GM19023 (cell line): ENCODE data around the gene NCKAP5L.
A peak's percentile ranks its signal among the peaks of the same experiment; 100 is the strongest.
"Not testable (repeated sequence)": the region's sequence is repeated elsewhere in the genome, so short reads cannot be mapped to it uniquely, and the experiment has no call there.

Experiments used
- ATAC-seq: cut with Tn5 transposase; IDR thresholded peaks from one replicate; pipeline ENCODE4 v1.9.1; 2021; ENCODE audit warnings: mild to moderate bottlenecking, moderate library complexity; ENCODE audit not compliant: unreplicated experiment

NCKAP5L gene

DNA sequence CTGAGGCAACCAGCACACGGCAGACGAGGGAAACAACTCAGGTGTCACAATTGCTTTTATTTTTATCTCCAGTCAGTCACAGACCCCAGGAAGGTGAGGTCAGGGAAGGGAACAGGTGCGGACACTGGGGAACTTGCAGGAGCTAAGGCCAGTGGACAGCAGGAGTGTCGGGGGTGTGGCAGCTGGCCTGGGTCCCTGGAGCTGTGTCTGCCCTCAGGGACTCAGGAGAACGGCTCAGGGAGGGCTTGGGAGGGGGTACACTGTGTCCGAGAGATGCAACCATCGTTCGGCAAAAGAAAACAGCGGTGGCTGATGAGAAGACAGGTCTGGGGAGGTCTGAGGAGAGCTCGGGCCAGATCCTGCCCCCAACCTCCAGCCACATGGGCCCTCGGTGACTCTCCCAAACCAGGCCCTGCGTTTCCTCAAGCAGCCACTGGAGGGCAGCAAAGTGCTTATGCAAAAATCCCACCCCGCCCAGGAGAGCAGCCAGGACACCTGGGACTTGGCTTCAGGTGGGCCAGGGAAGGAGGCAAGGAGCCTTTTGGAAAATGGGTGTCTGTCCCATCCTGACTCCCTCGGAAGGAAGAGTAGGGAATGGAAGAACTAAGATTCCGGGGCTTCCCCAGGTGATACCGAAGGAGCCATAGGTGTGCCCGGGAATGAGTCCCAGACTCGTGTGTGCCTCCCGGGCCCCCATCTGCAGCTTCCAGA lies 38.8 kb upstream of the NCKAP5L start:
- ATAC-seq: no peak

DNA sequence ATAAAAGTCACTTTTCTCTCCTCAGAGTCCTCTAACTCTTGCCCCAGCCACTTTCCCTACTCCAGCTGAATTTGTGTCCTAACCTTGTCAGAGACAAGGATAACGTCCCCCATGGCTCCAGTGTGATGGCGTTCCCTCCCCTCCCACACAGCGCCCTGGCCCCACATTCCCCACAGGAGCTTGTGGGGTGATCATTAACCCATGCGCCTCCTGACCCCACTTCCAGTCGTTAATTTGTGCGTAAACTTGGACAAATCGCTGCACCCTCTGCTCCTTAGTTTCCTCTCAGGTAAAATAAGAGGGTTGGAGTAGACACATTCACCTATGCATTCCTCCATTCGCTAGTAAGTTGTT lies 37.5 kb upstream of the NCKAP5L start:
- no peak for ATAC-seq

- no peak for ATAC-seq
Measured at GRCh38 chr12:49865109-49865781, 37.0 kb upstream of the NCKAP5L start.

DNA sequence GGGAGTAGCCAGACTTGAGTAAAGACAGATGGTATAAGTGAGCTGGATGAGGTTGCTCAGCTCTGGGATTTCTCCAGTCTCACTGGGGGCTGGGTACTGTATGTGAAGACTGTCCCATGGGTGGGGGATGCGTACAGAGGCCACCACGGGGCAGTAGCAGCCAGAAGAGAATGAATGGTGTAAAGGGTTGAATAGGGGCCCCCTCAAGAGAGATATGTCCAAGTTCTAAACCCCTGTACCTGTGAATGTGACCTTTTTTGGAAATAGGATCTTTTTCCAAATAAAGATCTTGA lies 36.5 kb upstream of the NCKAP5L start:
- no peak for ATAC-seq

- no peak for ATAC-seq
Measured at GRCh38 chr12:49863946-49864797, 36.0 kb upstream of the NCKAP5L start.

DNA sequence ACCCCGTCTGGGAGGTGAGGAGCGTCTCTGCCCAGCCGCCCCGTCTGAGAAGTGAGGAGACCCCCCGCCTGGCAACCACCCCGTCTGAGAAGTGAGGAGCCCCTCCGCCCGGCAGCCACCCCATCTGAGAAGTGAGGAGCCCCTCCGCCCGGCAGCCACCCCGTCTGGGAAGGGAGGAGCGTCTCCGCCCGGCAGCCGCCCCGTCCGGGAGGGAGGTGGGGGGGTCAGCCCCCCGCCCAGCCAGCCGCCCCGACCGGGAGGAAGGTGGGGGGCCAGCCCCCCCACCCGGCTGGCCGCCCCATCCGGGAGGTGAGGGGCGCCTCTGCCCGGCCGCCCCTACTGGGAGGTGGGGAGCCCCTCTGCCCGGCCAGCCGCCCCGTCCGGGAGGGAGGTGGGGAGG lies 32.7 kb upstream of the NCKAP5L start:
- ATAC-seq: not testable (repeated sequence)

DNA sequence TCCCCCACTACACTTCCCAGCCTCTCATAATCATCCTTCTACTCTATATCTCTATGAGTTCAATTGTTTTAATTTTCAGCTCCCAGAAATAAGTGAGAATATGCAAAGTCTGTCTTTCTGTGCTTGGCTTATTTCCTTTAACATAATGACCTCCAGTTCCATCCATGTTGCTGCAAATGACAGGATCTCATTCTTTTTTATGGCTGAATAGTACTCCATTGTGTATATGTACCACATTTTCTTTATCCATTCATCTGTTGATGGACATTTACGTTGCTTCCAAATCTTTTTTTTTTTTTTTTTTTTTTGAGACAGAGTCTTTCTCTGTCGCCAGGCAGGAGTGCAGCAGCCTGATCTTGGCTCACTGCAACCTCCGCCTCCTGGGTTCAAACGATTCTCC lies 27.7 kb upstream of the NCKAP5L start:
- not testable (repeated sequence) for ATAC-seq

DNA sequence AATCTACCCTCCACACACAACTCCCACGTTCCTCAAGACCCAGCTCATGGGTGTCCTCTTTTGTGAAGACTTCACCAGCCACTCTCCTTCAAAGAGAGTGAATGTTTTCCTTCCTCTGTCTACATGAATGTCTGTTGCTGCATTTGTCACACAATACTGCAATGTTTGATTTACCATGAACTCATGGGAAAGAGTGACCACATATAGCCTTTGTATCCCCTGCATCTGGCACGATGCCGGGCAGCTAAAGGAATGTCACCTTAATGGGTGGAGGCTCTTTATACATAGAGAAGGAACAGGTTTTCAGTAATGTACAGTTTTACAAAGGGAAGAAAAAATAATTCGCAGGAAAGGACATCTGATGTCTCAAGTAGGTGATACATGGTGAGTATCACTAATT lies 26.8 kb upstream of the NCKAP5L start:
- no peak for ATAC-seq

- ATAC-seq: no peak
Measured at GRCh38 chr12:49853671-49854070, 25.5 kb upstream of the NCKAP5L start.

DNA sequence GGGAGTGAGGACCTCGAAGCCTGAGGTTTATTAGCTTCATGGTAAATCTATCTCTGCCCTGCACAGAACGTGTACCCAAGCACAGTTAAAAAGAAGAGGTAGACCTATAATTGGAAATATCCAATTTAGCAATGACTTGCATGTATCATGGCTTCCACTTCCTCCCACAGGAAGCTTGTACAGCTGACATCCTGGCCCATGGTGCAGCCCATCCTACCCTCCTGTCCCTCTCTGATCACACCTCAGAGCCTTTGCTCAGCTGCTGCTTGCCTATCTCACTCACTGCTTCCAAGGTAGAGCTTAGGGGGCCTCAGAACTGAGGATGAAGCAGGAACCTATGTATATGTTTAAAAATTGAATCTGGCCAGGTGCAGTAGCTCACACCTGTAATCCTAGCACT lies 18.9 kb upstream of the NCKAP5L start:
- no peak for ATAC-seq

- no peak for ATAC-seq
Measured at GRCh38 chr12:49846032-49846431, 17.8 kb upstream of the NCKAP5L start.

GRCh38 chr12:49843876-49844437 lies 15.7 kb upstream of the NCKAP5L start:
- ATAC-seq: no peak

- no peak for ATAC-seq
Measured at GRCh38 chr12:49843411-49843810, 15.2 kb upstream of the NCKAP5L start.

- peak; percentile 87 for ATAC-seq
Measured at GRCh38 chr12:49842519-49843352, 14.5 kb upstream of the NCKAP5L start, which contains the start of gene BCDIN3D. Gene BCDIN3D, minus strand, starts transcription at chr12:49843106. Its CDS starts 19 bp downstream, at chr12:49843087.

DNA sequence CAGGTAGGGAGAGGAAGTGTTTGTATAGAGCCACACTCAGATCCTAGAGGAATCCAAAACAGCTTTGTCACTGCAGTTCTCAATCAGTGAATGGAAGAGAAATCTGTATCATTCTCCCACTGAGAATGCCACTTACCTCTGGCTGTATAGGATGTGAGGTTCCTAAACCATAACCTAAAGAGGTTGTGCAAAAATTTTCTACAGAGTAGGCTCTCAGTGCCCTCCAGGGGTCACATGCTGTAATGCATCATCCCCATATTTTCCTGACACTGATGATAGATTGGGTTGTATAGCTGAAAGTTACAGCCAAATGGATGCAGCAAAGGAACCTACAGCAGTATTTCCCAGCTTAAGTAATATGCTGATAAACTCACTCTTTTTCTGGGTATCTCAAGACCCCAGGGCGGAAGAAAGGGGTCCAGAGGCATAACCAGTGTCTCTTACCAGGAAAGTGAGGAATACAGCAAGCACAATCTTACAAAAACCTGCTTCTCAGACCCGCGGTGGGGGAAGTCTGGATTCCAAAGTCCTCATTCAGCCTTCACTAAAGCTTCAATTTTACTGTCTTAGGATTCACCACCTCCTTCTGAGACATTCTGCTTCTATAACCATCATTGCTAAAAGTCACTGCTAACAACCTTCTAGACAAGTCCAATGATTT lies 10.9 kb upstream of the NCKAP5L start:
- no peak for ATAC-seq

GRCh38 chr12:49832836-49833421 lies 4.7 kb upstream of the NCKAP5L start:
- no peak for ATAC-seq

DNA sequence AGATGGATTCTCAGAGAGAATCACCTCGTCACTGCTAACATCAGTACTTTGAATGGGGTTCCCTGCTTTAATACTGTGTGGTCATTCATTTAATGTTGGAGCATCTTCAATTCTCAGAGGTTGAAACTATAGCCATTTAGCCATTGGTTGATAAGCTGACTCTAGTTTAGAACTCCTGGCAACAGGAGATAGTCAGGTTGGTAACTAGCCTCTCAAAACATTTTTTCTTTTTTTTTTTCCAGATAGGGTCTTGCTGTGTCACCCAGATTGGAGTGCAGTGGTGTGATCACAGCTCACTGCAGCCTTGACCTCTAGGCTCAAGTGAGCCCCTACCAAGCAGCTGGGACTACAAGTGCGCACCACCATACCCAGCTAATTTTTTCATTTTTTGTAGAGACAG lies 3.5 kb upstream of the NCKAP5L start:
- ATAC-seq: no peak

- peak; percentile 26 for ATAC-seq
Measured at GRCh38 chr12:49827401-49828099, 663 bp downstream of the NCKAP5L start.

DNA sequence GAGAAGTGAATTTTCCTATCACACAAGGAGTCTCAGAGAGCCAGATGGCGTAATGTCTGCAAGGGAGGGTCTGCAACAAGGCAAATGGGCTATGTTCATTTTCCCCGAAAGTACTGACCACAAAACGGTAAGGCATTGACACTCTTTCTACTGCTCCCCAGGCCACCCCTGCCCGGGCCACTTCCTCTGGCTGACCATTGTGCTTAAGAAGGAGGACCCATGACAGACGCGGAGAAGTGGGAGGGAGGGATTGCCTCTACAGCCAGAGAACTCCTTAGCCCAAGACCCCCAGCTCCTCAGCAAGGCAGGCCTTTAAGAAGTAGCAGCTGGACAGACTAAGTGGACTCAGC lies 1.2 kb downstream of the NCKAP5L start:
- ATAC-seq: no peak
